ENCODE data around the gene RELN.

- TF ChIP-seq CTCF (conservative IDR thresholded peaks at IDR 0.05) (no peak), EZH2 (IDR thresholded peaks at IDR 0.05; ENCODE audit: low read depth) (no peak)
Observed at GRCh38 chr7:103851357-103851756, 138.1 kb downstream of the RELN start.
